ENCODE results near the gene TESK1.
A peak's percentile ranks its signal among the peaks of the same experiment; 100 is the strongest.

TESK1 gene

GRCh38 chr9:35604578-35605350, at the start of gene TESK1:
Gene TESK1 (plus strand): TSS chr9:35605262. CDS start chr9:35605620, 358 bp downstream.
- DNase-seq (ENCODE audit: low read depth): peak; percentile 70

GRCh38 chr9:35555881-35556280, 49.2 kb upstream of the TESK1 start:
- no peak for DNase-seq (ENCODE audit: low read depth)

- DNase-seq (ENCODE audit: low read depth): no peak
Measured at GRCh38 chr9:35556776-35557175, 48.3 kb upstream of the TESK1 start.

GRCh38 chr9:35557320-35557719, 47.7 kb upstream of the TESK1 start:
- no peak for DNase-seq (ENCODE audit: low read depth)

- no peak for DNase-seq (ENCODE audit: low read depth)
Measured at GRCh38 chr9:35558185-35558584, 46.9 kb upstream of the TESK1 start.

- DNase-seq (ENCODE audit: low read depth): no peak
Measured at GRCh38 chr9:35559792-35560530, 45.1 kb upstream of the TESK1 start.

GRCh38 chr9:35560625-35561337, 44.3 kb upstream of the TESK1 start:
- no peak for DNase-seq (ENCODE audit: low read depth)

GRCh38 chr9:35561468-35562261, 43.4 kb upstream of the TESK1 start:
- DNase-seq (ENCODE audit: low read depth): no peak

GRCh38 chr9:35562895-35563780, 41.9 kb upstream of the TESK1 start:
- no peak for DNase-seq (ENCODE audit: low read depth)

- DNase-seq (ENCODE audit: low read depth): no peak
Measured at GRCh38 chr9:35563791-35564197, 41.3 kb upstream of the TESK1 start.

- no peak for DNase-seq (ENCODE audit: low read depth)
Measured at GRCh38 chr9:35564658-35565061, 40.4 kb upstream of the TESK1 start.

GRCh38 chr9:35566417-35566816, 38.6 kb upstream of the TESK1 start:
- DNase-seq (ENCODE audit: low read depth): no peak

- no peak for DNase-seq (ENCODE audit: low read depth)
Measured at GRCh38 chr9:35568196-35568595, 36.9 kb upstream of the TESK1 start.

GRCh38 chr9:35569206-35569605, 35.9 kb upstream of the TESK1 start:
- DNase-seq (ENCODE audit: low read depth): no peak

- DNase-seq (ENCODE audit: low read depth): peak; percentile 32
Measured at GRCh38 chr9:35570709-35571504, 34.2 kb upstream of the TESK1 start.

- DNase-seq (ENCODE audit: low read depth): no peak
Measured at GRCh38 chr9:35574578-35575122, 30.4 kb upstream of the TESK1 start.

GRCh38 chr9:35575478-35575877, 29.6 kb upstream of the TESK1 start:
- DNase-seq (ENCODE audit: low read depth): no peak

GRCh38 chr9:35577486-35577885, 27.6 kb upstream of the TESK1 start:
- no peak for DNase-seq (ENCODE audit: low read depth)

- peak; percentile 20 for DNase-seq (ENCODE audit: low read depth)
Measured at GRCh38 chr9:35579130-35579529, 25.9 kb upstream of the TESK1 start.
